ENCODE data around the gene LRCOL1. TPM values are rescaled to one million over a fixed set of nuclear protein-coding genes. Genes with fewer than 3 reads are reported as not detected.

LRCOL1 gene
- total RNA-seq, 2 donors from 2014 or later: 0.68 TPM; not detected in 1

DNA sequence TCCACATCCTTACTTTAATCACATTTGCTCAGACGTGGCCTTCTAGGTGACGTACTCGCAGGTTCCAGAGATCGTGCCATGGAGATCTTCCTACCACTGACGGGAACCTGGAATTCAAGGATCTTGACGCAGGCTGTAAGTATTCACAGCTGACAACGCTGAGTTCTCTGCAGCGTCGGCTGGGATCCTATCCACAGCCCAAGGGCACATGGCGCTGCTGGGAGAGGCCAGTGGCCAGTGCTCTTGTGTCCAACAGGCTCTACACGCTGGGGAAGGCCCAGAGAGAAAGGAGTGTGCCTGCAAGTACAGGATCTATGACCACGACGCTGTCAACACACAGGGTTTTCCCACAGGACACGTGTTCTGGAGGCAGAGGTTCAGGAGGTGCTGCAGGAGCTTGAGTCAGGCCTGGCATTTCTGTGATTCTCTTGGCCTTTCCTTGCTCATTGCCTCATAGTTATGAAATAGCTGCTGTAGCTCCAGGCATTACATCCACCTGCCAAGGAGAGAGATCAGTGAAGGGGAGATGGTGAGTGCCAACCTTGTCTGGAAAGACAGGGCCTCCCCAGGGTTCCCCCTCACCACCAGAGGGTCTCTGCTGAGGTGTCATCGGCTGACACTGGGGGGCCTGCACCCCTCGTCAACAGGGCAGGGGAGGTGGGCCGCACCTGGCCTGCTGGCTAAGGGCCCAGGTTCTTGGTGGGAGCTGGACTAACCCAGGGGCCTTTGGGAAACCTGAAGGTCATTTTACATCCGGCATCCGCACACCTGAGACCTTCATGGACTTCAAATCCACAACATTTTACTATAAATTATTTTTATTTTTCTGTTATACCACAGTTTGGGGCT is 21.3 kb downstream of the LRCOL1 start:
- Histone ChIP-seq H3K4me3 (no peak overlapping the region), H3K36me3 (no peaks in the 10 kb centered on the region), H3K9me3 (no peaks in the 10 kb centered on the region), H3K4me1 (replicated peaks) (no peaks in the 10 kb centered on the region), H3K27me3 (replicated peaks; ENCODE audit: insufficient read depth) (no peaks in the 10 kb centered on the region), H3K27ac (no peak overlapping the region)
- intact Hi-C loops (cut with DNase I): no loop called here
- TF ChIP-seq POLR2A (IDR thresholded peaks at IDR 0.05) (no peak), POLR2AphosphoS5 (IDR thresholded peaks at IDR 0.05) (no peak)
- TF ChIP-seq, protein P1, sequence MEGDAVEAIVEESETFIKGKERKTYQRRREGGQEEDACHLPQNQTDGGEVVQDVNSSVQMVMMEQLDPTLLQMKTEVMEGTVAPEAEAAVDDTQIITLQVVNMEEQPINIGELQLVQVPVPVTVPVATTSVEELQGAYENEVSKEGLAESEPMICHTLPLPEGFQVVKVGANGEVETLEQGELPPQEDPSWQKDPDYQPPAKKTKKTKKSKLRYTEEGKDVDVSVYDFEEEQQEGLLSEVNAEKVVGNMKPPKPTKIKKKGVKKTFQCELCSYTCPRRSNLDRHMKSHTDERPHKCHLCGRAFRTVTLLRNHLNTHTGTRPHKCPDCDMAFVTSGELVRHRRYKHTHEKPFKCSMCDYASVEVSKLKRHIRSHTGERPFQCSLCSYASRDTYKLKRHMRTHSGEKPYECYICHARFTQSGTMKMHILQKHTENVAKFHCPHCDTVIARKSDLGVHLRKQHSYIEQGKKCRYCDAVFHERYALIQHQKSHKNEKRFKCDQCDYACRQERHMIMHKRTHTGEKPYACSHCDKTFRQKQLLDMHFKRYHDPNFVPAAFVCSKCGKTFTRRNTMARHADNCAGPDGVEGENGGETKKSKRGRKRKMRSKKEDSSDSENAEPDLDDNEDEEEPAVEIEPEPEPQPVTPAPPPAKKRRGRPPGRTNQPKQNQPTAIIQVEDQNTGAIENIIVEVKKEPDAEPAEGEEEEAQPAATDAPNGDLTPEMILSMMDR (IDR thresholded peaks at IDR 0.05): no peak
- DNase-seq (ENCODE audit: low spot score): no peak
- WGBS: 91% methylated on average over 19 of the region's 19 CpGs

DNA sequence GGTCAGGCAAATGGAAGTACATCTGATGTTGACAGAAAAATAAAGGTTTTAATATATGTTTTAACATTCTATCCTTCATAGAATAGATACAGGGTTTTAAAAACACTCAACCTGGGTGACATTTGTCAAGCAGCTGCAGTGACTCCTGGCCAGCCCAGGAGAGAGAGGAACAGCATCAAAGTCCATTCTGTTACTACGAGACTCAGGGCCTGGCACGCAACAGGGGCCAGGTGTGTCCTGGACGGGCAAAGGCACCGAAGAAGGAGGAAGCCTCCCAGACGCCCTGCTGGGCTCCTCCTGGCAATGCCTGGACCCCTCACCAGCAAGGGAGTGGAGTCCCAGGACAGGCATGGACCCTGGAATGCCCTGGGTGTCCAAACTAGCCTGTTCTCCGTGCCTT is 22.1 kb downstream of the LRCOL1 start:
- Histone ChIP-seq H3K4me1 (replicated peaks) (no peaks in the 10 kb centered on the region), H3K27ac (no peak overlapping the region), H3K27me3 (replicated peaks; ENCODE audit: insufficient read depth) (no peaks in the 10 kb centered on the region), H3K36me3 (no peaks in the 10 kb centered on the region), H3K9me3 (no peaks in the 10 kb centered on the region), H3K4me3 (no peak overlapping the region)
- TF ChIP-seq, protein P1 (IDR thresholded peaks at IDR 0.05): no peak
- TF ChIP-seq POLR2A (IDR thresholded peaks at IDR 0.05): no peak
- no peak for TF ChIP-seq POLR2AphosphoS5 (IDR thresholded peaks at IDR 0.05)
- no peak for DNase-seq (ENCODE audit: low spot score)
- intact Hi-C loops (cut with DNase I): no loop called here
- 94% methylated on average over 6 of the region's 6 CpGs for WGBS

DNA sequence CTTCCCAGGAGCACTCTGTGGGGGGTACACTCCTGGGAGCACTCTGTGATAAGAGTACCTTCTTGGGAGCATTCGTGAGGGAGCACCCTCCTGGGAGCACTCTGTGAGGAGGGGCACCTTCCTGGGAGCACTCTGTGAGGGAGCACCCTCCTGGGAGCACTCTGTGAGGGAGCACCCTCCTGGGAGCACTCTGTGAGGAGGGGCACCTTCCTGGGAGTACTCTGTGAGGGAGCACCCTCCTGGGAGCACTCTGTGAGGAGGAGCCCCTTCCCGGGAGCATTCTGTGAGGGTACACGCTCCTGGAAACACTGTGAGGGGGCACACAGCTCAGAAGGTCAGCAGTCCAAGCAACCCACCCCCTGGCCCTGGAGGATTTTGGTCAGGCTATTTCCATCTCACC is 22.6 kb downstream of the LRCOL1 start:
- no peak overlapping the region for H3K27ac ChIP-seq
- no peak for DNase-seq (ENCODE audit: low spot score)
- TF ChIP-seq POLR2AphosphoS5 (IDR thresholded peaks at IDR 0.05) (no peak), POLR2A (IDR thresholded peaks at IDR 0.05) (no peak)
- TF ChIP-seq, protein P1 (IDR thresholded peaks at IDR 0.05): no peak
- H3K4me1 ChIP-seq (replicated peaks): no peaks in the 10 kb centered on the region
- 75% methylated on average over 3 of the region's 3 CpGs for WGBS
- H3K27me3 ChIP-seq (replicated peaks; ENCODE audit: insufficient read depth): no peaks in the 10 kb centered on the region
- no peak overlapping the region for H3K4me3 ChIP-seq
- no peaks in the 10 kb centered on the region for H3K36me3 ChIP-seq
- intact Hi-C loops (cut with DNase I): no loop called here
- H3K9me3 ChIP-seq: no peaks in the 10 kb centered on the region

DNA sequence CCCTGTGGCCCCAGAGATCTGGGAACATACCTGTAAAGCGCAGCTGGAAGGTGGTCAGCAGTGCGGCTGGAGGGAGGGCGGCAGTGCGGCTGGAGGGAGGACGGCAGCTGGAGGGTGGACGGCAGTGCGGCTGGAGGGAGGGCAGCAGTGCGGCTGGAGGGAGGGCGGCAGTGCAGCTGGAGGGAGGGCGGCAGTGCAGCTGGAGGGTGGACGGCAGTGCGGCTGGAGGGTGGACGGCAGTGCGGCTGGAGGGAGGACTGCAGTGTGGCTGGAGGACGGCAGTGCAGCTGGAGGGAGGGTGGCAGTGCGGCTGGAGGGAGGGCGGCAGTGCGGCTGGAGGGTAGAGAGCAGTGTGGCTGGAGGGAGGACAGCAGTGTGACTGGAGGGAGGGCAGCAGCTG is 23.5 kb downstream of the LRCOL1 start:
- intact Hi-C loops (cut with DNase I): no loop called here
- no peak overlapping the region for H3K4me3 ChIP-seq
- no peaks in the 10 kb centered on the region for H3K9me3 ChIP-seq
- WGBS: 84% methylated on average over 18 of the region's 18 CpGs
- no peaks in the 10 kb centered on the region for H3K27me3 ChIP-seq (replicated peaks; ENCODE audit: insufficient read depth)
- H3K4me1 ChIP-seq (replicated peaks): no peaks in the 10 kb centered on the region
- no peak for DNase-seq (ENCODE audit: low spot score)
- TF ChIP-seq POLR2AphosphoS5 (IDR thresholded peaks at IDR 0.05): no peak
- TF ChIP-seq, protein P1 (IDR thresholded peaks at IDR 0.05): no peak
- TF ChIP-seq POLR2A (IDR thresholded peaks at IDR 0.05): no peak
- no peaks in the 10 kb centered on the region for H3K36me3 ChIP-seq
- H3K27ac ChIP-seq: no peak overlapping the region

DNA sequence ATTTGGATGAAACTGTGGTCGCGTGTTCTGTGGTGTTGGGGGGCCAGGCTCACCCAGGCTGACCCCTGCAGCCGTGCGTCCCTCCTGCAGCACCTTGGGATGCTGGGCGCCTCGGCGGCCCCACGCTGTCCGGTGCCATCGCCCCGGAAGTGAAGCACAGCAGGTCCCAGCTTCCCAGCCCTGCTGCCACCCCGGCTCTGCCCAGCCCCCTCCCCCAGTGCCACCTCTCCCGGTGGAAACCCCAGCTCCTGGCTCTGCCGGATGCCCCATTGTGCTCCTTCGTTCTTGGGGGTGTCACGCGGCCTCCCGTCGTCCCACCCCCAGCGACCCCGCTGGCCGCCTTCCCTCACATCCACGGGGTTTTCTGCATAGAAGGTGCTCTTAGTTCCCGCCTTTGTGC is 25.2 kb downstream of the LRCOL1 start:
- TF ChIP-seq, protein P1 (IDR thresholded peaks at IDR 0.05): no peak
- no peak for TF ChIP-seq POLR2AphosphoS5 (IDR thresholded peaks at IDR 0.05)
- TF ChIP-seq POLR2A (IDR thresholded peaks at IDR 0.05): no peak
- Histone ChIP-seq H3K9me3 (no peaks in the 10 kb centered on the region), H3K4me1 (replicated peaks) (no peaks in the 10 kb centered on the region), H3K4me3 (no peak overlapping the region), H3K27ac (no peak overlapping the region), H3K27me3 (replicated peaks; ENCODE audit: insufficient read depth) (no peaks in the 10 kb centered on the region), H3K36me3 (no peaks in the 10 kb centered on the region)
- intact Hi-C loops (cut with DNase I): no loop called here
- DNase-seq (ENCODE audit: low spot score): no peak
- 87% methylated on average over 24 of the region's 24 CpGs for WGBS

Measured in prostate gland (tissue), 2 donors.